CD14-positive monocyte (primary cell): Measurements from ENCODE around the gene VILL. TPM values are rescaled to one million over a fixed set of nuclear protein-coding genes. Genes with fewer than 3 reads are reported as not detected.

Experiments used
- DNase-seq, 3 donors: peaks; one replicate each; pipeline ENCODE4 v3.0.0-alpha.2; 2011 to 2022
- H2AFZ ChIP-seq: 2 replicates; pipeline ENCODE4 v1.6.0; 2012; ENCODE audit warnings: mild to moderate bottlenecking, low read depth, low read length, inconsistent platforms; ENCODE audit not compliant: insufficient read depth, poor library complexity, severe bottlenecking
- H3K27ac ChIP-seq, 2 donors: 1 replicate in 1 of 2; 2 replicates in 1 of 2; pipeline ENCODE4 v1.5.1; 2012 to 2013; ENCODE audit warnings: low read length in 2 of 2, control low read depth in 1 of 2, inconsistent platforms in 1 of 2, low read depth in 1 of 2, mild to moderate bottlenecking in 1 of 2
- H3K27me3 ChIP-seq, 2 donors: one replicate each; pipeline versions ENCODE4 v1.6.0 to v1.6.1; 2011 to 2013; ENCODE audit warnings: low read length in 2 of 2; ENCODE audit not compliant: control insufficient read depth in 2 of 2, insufficient read depth in 2 of 2
- H3K36me3 ChIP-seq, 2 donors: replicated peaks in 1 of 2; 1 replicate in 1 of 2; 2 replicates in 1 of 2; pipeline versions ENCODE4 v1.5.1 to v1.6.1; 2012 to 2013; ENCODE audit warnings: low read length in 2 of 2, control low read depth in 1 of 2, inconsistent platforms in 1 of 2, mild to moderate bottlenecking in 1 of 2; ENCODE audit not compliant: insufficient read depth in 2 of 2, control insufficient read depth in 1 of 2
- H3K4me1 ChIP-seq, 2 donors: 1 replicate in 1 of 2; 2 replicates in 1 of 2; pipeline versions ENCODE4 v1.5.1 to v1.6.1; 2012 to 2013; ENCODE audit warnings: low read length in 2 of 2, control low read depth in 1 of 2, inconsistent platforms in 1 of 2, mild to moderate bottlenecking in 1 of 2, moderate library complexity in 1 of 2; ENCODE audit not compliant: insufficient read depth in 2 of 2, control insufficient read depth in 1 of 2
- H3K4me2 ChIP-seq: replicated peaks from 2 replicates; pipeline ENCODE3; 2012; ENCODE audit warnings: low read length, moderate library complexity, mild to moderate bottlenecking; ENCODE audit not compliant: poor library complexity, severe bottlenecking; ENCODE audit errors: extremely low read depth
- H3K4me3 ChIP-seq, 3 experiments: fragments of 200-600 bp in 1 of 3; sonication (generic) in 1 of 3; replicated peaks in 1 of 3; 1 replicate in 2 of 3; 2 replicates in 1 of 3; pipeline ENCODE4 v1.5.1; 2011 to 2013; ENCODE audit warnings: low read length in 3 of 3, mild to moderate bottlenecking in 3 of 3, control low read depth in 2 of 3, low read depth in 2 of 3, inconsistent platforms in 1 of 3, moderate library complexity in 1 of 3
- H3K79me2 ChIP-seq: 2 replicates; pipeline ENCODE4 v1.6.0; 2012; ENCODE audit warnings: mild to moderate bottlenecking, control low read depth, inconsistent platforms, low read length, moderate library complexity; ENCODE audit not compliant: insufficient read depth
- H3K9ac ChIP-seq: 2 replicates; pipeline ENCODE4 v1.6.0; 2017; ENCODE audit warnings: low read length, mild to moderate bottlenecking; ENCODE audit not compliant: insufficient read depth, poor library complexity, severe bottlenecking
- H3K9me3 ChIP-seq, 2 donors: replicated peaks in 1 of 2; 1 replicate in 1 of 2; 2 replicates in 1 of 2; pipeline versions ENCODE4 v1.5.1 to v1.6.1; 2012 to 2013; ENCODE audit warnings: low read length in 2 of 2, control low read depth in 1 of 2; ENCODE audit not compliant: control insufficient read depth in 1 of 2, insufficient read depth in 1 of 2
- H4K20me1 ChIP-seq: 2 replicates; pipeline ENCODE4 v1.6.0; 2012; ENCODE audit warnings: mild to moderate bottlenecking, low read length, control low read depth, moderate library complexity; ENCODE audit not compliant: insufficient read depth
- H3K27ac Mint-ChIP-seq, 7 donors: one replicate each; pipeline ENCODE4 v1.8.0; 2020; ENCODE audit warnings: mild to moderate bottlenecking in 7 of 7, mixed read lengths in 7 of 7, moderate library complexity in 6 of 7, inconsistent platforms in 2 of 7
- H3K27me3 Mint-ChIP-seq, 3 donors: one replicate each; pipeline ENCODE4 v1.8.0; 2021 to 2022; ENCODE audit warnings: low read depth in 3 of 3, mild to moderate bottlenecking in 3 of 3, mixed read lengths in 3 of 3, moderate library complexity in 3 of 3, inconsistent platforms in 1 of 3
- H3K36me3 Mint-ChIP-seq, 2 donors: one replicate each; pipeline ENCODE4 v1.8.0; 2020; ENCODE audit warnings: mixed read lengths in 2 of 2, inconsistent platforms in 1 of 2, mild to moderate bottlenecking in 1 of 2
- H3K4me1 Mint-ChIP-seq: one replicate; pipeline ENCODE4 v1.8.0; 2020; ENCODE audit warnings: mild to moderate bottlenecking, mixed read lengths
- H3K4me3 Mint-ChIP-seq, 2 donors: one replicate each; pipeline ENCODE4 v1.8.0; 2020; ENCODE audit warnings: mild to moderate bottlenecking in 2 of 2, mixed read lengths in 2 of 2, moderate library complexity in 1 of 2
- H3K9me3 Mint-ChIP-seq, 7 donors: one replicate each; pipeline ENCODE4 v1.8.0; 2020 to 2022; ENCODE audit warnings: mixed read lengths in 7 of 7, mild to moderate bottlenecking in 6 of 7, moderate library complexity in 6 of 7, inconsistent platforms in 2 of 7
- CTCF ChIP-seq: fragments of 200-600 bp; IDR thresholded peaks from one replicate; pipeline ENCODE4 v1.8.0; 2022; ENCODE audit warnings: antibody characterized with exemption, mild to moderate bottlenecking
- WGBS: methylation state at CpG from one replicate; pipeline ENCODE4 v1.1.5; 2013; ENCODE audit warnings: missing lambda C conversion rate; ENCODE audit not compliant: insufficient coverage; 5-methylcytosine and 5-hydroxymethylcytosine counted together
- intact Hi-C, 2 donors: fragments of 100-400 bp; cut with micrococcal nuclease; formaldehyde crosslinking; loops; one replicate each; pipeline versions ENCODE4 v1.15.0 to v1.15.1; 2023
- polyA plus RNA-seq, 3 donors: library from polyadenylated mRNA; depleted of rRNA in 1 of 3; unstranded in 2 of 3; stranded (reverse) in 1 of 3; fragments of 300-500 nt in 2 of 3; fragments of >200 nt in 1 of 3; fragmentation: Illumina TruSeq in 2 of 3; gene quantifications; 1 replicate in 2 of 3; 2 replicates in 1 of 3; pipeline ENCODE4 v1.2.3, GENCODE V29; 2012 to 2021

VILL gene
- polyA plus RNA-seq, 3 donors: 4.4 to 29.1 (median 7.4) TPM

DNA sequence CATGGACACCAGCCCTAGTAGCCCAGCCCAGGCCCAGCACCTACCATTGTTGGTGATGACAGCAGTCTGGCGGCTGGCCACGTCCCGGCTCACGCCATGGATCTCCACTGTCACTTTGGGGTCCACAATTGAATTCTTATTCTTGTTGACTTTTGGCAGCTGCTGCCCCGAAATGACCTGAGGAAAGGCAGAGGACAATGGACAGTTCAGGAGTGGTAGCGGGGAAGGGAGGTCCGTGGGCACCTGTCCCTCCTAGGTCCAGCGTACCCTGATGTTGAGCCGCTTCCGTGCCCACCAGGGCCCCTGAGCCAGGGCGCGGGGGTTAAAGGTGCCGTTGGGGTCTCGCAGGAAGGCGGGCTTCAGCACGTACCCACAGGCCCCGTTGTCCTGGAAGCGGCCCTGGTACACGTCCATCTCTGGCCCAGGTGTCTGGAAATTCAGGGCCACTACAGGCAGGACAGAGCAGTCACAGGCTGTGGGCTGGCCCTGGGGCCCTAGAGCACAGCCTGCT lies 17.7 kb downstream of the VILL start:
- Histone ChIP-seq H3K27ac (no peak overlapping the region), H4K20me1 (no peaks in the 10 kb centered on the region), H3K27me3 (no peaks in the 10 kb centered on the region), H3K4me1 (peaks cover 7 to 22% of the 10 kb centered on the region in 2 donors), H3K79me2 (no peaks in the 10 kb centered on the region), H3K36me3 (peaks cover 43 to 56% of the 10 kb centered on the region in 2 donors), H3K4me3 (no peak overlapping the region), H3K9me3 (no peaks in the 10 kb centered on the region), H3K4me2 (no peak overlapping the region), H2AFZ (no peak overlapping the region), H3K9ac (no peak overlapping the region)
- intact Hi-C loops: no loop called here
- peaks cover 22% of the 10 kb centered on the region for H3K4me1 Mint-ChIP-seq
- no peaks in the 10 kb centered on the region for H3K9me3 Mint-ChIP-seq
- peak overlapping the region in 1 of 7 donors; percentile 42 for H3K27ac Mint-ChIP-seq
- H3K27me3 Mint-ChIP-seq: peaks cover 0 to 3% (median 2%) of the 10 kb centered on the region in 3 donors
- H3K36me3 Mint-ChIP-seq: peaks cover 40 to 57% of the 10 kb centered on the region in 2 donors
- no peak for DNase-seq
- 97% methylated on average over 19 of the region's 19 CpGs for WGBS
- H3K4me3 Mint-ChIP-seq: no peak overlapping the region
- TF ChIP-seq CTCF: no peak

- Histone ChIP-seq H3K4me2 (no peak overlapping the region), H3K4me1 (peaks cover 13 to 22% of the 10 kb centered on the region in 2 donors), H4K20me1 (no peaks in the 10 kb centered on the region), H3K4me3 (no peak overlapping the region), H3K9me3 (no peaks in the 10 kb centered on the region), H3K79me2 (no peaks in the 10 kb centered on the region), H3K9ac (no peak overlapping the region), H2AFZ (no peak overlapping the region), H3K36me3 (peaks cover 40 to 49% of the 10 kb centered on the region in 2 donors), H3K27me3 (no peaks in the 10 kb centered on the region), H3K27ac (no peak overlapping the region)
- no peak for DNase-seq
- 92% methylated on average over 12 of the region's 16 CpGs for WGBS
- Mint-ChIP-seq H3K27ac (peak overlapping the region in 5 of 7 donors; percentile 26 to 69 (median 46)), H3K36me3 (peaks cover 38 to 51% of the 10 kb centered on the region in 2 donors), H3K4me1 (peaks cover 26% of the 10 kb centered on the region), H3K4me3 (no peak overlapping the region), H3K27me3 (peaks cover 0 to 3% (median 0%) of the 10 kb centered on the region in 3 donors), H3K9me3 (no peaks in the 10 kb centered on the region)
- no peak for TF ChIP-seq CTCF
- intact Hi-C loops: no loop called here
These were observed 18.5 kb downstream of the VILL start for GRCh38 chr3:38008971-38009580.
